Muscle of leg (tissue), 11 donors: ENCODE measurements around the gene SLAMF9. TPM values are rescaled to one million over a fixed set of nuclear protein-coding genes. Genes with fewer than 3 reads are reported as not detected.

ENCODE experiments used
- DNase-seq: peaks from one replicate; pipeline ENCODE4 v3.0.0; 2013
- H3K27ac ChIP-seq: one replicate; pipeline ENCODE4 v1.5.1; 2013; ENCODE audit warnings: mild to moderate bottlenecking, low read length, control low read depth
- H3K27me3 ChIP-seq: one replicate; pipeline ENCODE4 v1.6.1; 2013; ENCODE audit warnings: low read length; ENCODE audit not compliant: control insufficient read depth, insufficient read depth
- H3K36me3 ChIP-seq: one replicate; pipeline ENCODE4 v1.6.1; 2013; ENCODE audit warnings: low read length; ENCODE audit not compliant: control insufficient read depth, insufficient read depth
- H3K4me1 ChIP-seq: one replicate; pipeline ENCODE4 v1.6.1; 2013; ENCODE audit warnings: low read length; ENCODE audit not compliant: control insufficient read depth, insufficient read depth
- H3K4me3 ChIP-seq: one replicate; pipeline ENCODE4 v1.5.1; 2013; ENCODE audit warnings: low read length, control low read depth
- H3K9me3 ChIP-seq: replicated peaks from 2 replicates; pipeline ENCODE4 v1.6.1; 2013; ENCODE audit warnings: low read depth, low read length; ENCODE audit not compliant: control insufficient read depth
- WGBS: methylation state at CpG from one replicate; pipeline ENCODE4 v1.1.5; 2013; ENCODE audit warnings: missing lambda C conversion rate; ENCODE audit not compliant: insufficient coverage; 5-methylcytosine and 5-hydroxymethylcytosine counted together
- polyA plus RNA-seq, 8 donors: library from polyadenylated mRNA; unstranded; fragments of 120-200 nt; gene quantifications; one replicate each; pipeline versions ENCODE4 v1.2.1 to v1.2.3, GENCODE V29; 2013; ENCODE audit warnings: inconsistent platforms in 1 of 8, low replicate concordance in 1 of 8; ENCODE audit not compliant: insufficient read length in 8 of 8, insufficient read depth in 1 of 8
- total RNA-seq: library from RNA; stranded (reverse); fragments of 120-200 nt; gene quantifications from one replicate; pipeline ENCODE4 v1.2.4, GENCODE V29; 2013

SLAMF9 gene
- total and polyA plus RNA-seq, 9 donors = not detected

GRCh38 chr1:159921700-159922504 is 32.1 kb downstream of the SLAMF9 start:
- no peaks in the 10 kb centered on the region for H3K27me3 ChIP-seq
- DNase-seq = no peak
- H3K27ac ChIP-seq = peak overlapping the region; percentile 95
- H3K4me3 ChIP-seq = peak overlapping the region; percentile 97
- peaks cover 76% of the 10 kb centered on the region for H3K4me1 ChIP-seq
- peaks cover 45% of the 10 kb centered on the region for H3K36me3 ChIP-seq
- 55% methylated on average over 12 of the region's 18 CpGs for WGBS
- H3K9me3 ChIP-seq = no peaks in the 10 kb centered on the region

DNA sequence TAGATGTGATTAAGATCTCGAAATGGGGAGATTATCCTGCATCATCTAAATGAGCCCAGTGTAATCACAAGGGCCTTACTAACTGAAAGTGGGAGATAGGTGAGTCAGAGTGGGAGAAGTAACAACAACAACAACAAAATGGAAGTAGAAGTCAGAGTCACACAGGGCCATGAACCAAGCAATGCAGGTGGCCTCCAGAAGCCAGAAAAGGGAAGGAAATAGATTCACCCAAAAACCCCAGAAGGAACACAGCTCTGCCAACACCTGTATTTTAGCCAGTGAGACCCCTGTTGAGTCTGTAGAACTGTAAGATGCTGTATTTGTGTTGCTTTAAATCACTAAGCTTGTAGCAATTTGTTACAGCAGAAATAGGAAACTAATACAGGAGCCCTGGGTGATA is 32.8 kb downstream of the SLAMF9 start:
- no peak for DNase-seq
- Histone ChIP-seq H3K4me1 (peaks cover 82% of the 10 kb centered on the region), H3K9me3 (no peaks in the 10 kb centered on the region), H3K27ac (peak overlapping the region; percentile 95), H3K27me3 (no peaks in the 10 kb centered on the region), H3K36me3 (peaks cover 51% of the 10 kb centered on the region), H3K4me3 (no peak overlapping the region)
- no CpG with 5 or more reads among the region's 1 CpG for WGBS

GRCh38 chr1:159920651-159921050 is 33.4 kb downstream of the SLAMF9 start:
- Histone ChIP-seq H3K4me1 (peaks cover 82% of the 10 kb centered on the region), H3K36me3 (peaks cover 52% of the 10 kb centered on the region), H3K27me3 (no peaks in the 10 kb centered on the region), H3K27ac (no peak overlapping the region), H3K4me3 (no peak overlapping the region), H3K9me3 (no peaks in the 10 kb centered on the region)
- DNase-seq = no peak
- WGBS = no CpG with 5 or more reads among the region's 1 CpG

GRCh38 chr1:159920202-159920601 is 33.8 kb downstream of the SLAMF9 start:
- H3K27me3 ChIP-seq = no peaks in the 10 kb centered on the region
- H3K9me3 ChIP-seq = no peaks in the 10 kb centered on the region
- H3K4me3 ChIP-seq = no peak overlapping the region
- no peak overlapping the region for H3K27ac ChIP-seq
- H3K4me1 ChIP-seq = peaks cover 82% of the 10 kb centered on the region
- DNase-seq = no peak
- 93% methylated on average over 3 of the region's 10 CpGs for WGBS
- peaks cover 52% of the 10 kb centered on the region for H3K36me3 ChIP-seq

DNA sequence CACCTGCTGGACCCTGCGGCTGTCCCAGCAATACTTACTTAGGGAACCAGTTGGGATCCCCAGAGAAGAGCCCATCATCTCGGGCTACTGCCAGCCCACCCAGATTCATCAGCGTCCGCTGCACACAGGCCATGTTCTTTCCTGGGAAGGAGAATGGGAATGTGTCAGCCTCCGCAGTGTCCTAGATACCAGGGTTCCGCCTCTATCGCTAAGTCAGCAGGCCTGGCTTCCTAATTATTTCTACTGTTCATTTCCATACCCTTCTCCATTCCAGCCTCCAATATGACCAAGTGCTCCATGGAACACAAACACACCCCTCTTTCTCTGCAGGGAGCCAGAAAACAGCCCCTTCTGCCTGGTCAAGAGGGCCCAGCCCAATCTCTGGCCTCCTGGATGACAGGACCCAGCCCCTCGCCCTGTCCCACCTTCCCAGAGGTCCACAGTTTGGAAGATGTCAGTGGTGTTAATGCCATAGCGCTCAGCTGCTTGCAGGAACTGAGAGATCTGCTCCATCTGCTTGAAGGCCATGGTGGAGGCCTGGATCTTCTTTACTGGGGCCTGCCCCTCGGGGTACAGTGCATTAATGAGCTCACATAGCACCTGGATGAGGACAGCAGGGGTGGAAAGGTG is 34.7 kb downstream of the SLAMF9 start:
- DNase-seq = no peak
- Histone ChIP-seq H3K9me3 (no peaks in the 10 kb centered on the region), H3K4me1 (peaks cover 82% of the 10 kb centered on the region), H3K36me3 (peaks cover 52% of the 10 kb centered on the region), H3K27me3 (no peaks in the 10 kb centered on the region), H3K4me3 (no peak overlapping the region), H3K27ac (peak overlapping the region; percentile 78)
- WGBS = 89% methylated on average over 7 of the region's 10 CpGs

DNA sequence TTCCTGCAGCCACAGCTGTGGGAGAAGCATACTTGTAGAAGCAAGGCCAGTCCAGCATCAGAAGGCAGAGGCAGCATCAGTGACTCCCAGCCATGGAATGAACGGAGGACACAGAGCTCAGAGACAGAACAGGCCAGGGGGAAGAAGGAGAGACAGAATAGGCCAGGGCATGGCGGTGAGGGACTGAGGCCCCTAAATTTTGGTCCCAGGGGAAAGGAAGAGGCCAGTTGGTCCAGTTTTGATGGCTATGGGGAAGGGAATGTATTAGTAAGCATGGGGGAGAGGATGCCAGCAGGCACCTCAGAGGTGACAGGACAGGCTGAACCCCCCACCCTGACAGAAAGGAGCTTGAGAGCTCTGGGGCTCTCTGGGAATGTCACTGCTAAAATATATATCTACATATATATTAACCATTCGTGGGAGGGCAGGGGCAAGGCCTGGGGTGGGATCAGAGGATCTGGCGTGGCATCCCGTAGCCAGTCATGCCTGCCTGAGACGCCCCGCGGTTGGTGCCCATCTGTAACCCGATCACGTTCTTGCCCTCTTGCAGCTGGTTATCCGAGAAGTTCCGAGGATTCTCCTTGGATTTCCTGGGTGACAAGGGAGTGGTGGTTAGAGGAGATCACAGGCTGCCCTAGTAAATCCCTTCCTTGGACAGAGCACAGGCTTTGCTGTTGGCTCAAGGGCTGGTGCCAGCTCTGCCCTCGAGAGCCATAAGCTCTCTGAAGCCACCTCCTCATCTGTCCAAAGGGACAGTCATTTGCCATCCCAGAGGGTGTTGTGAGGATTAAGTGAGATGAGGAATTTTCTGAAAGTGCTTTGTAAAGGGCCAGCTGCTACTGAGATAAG is 35.5 kb downstream of the SLAMF9 start:
- WGBS = 60% methylated on average over 10 of the region's 13 CpGs
- Histone ChIP-seq H3K4me3 (no peak overlapping the region), H3K9me3 (no peaks in the 10 kb centered on the region), H3K27me3 (no peaks in the 10 kb centered on the region), H3K27ac (peak overlapping the region; percentile 78), H3K36me3 (peaks cover 52% of the 10 kb centered on the region), H3K4me1 (peaks cover 77% of the 10 kb centered on the region)
- DNase-seq = peak; percentile 66

GRCh38 chr1:159917533-159918351 is 36.3 kb downstream of the SLAMF9 start:
- H3K4me3 ChIP-seq = no peak overlapping the region
- no peaks in the 10 kb centered on the region for H3K9me3 ChIP-seq
- peaks cover 52% of the 10 kb centered on the region for H3K36me3 ChIP-seq
- H3K27ac ChIP-seq = peak overlapping the region; percentile 75
- H3K4me1 ChIP-seq = peaks cover 69% of the 10 kb centered on the region
- H3K27me3 ChIP-seq = no peaks in the 10 kb centered on the region
- 71% methylated on average over 4 of the region's 5 CpGs for WGBS
- peak; percentile 70 for DNase-seq

- DNase-seq = no peak
- Histone ChIP-seq H3K27ac (peak overlapping the region; percentile 51), H3K36me3 (peaks cover 46% of the 10 kb centered on the region), H3K9me3 (no peaks in the 10 kb centered on the region), H3K4me3 (no peak overlapping the region), H3K27me3 (no peaks in the 10 kb centered on the region), H3K4me1 (peaks cover 57% of the 10 kb centered on the region)
- WGBS = 44% methylated on average over 2 of the region's 9 CpGs
Observed at GRCh38 chr1:159916242-159917051, 37.6 kb downstream of the SLAMF9 start.
